ENCODE measurements around the gene DUSP5. TPM values are rescaled to one million over a fixed set of nuclear protein-coding genes. Genes with fewer than 3 reads are reported as not detected.

The DUSP5 gene
- total and polyA plus RNA-seq, 2 of the 8 experiments (the other 6 are each of a cell fraction or from before 2014, with no cell fraction given), result 13.6 to 30.3 TPM

- TF ChIP-seq NRF1 (IDR thresholded peaks at IDR 0.05; ENCODE audit: low read depth, low read length) (no peak), POU5F1 (IDR thresholded peaks at IDR 0.05; ENCODE audit: low read depth, low read length) (no peak)
Observed at GRCh38 chr10:110486680-110487410, 10.9 kb upstream of the DUSP5 start (continued).
